Measurements from ENCODE around the gene DAAM2. TPM values are rescaled to one million over a fixed set of nuclear protein-coding genes. Genes with fewer than 3 reads are reported as not detected.

Gene DAAM2
- polyA plus RNA-seq, 1 donor (not counting 4 experiments of a cell fraction or from before 2014, with no cell fraction given): not detected

DNA sequence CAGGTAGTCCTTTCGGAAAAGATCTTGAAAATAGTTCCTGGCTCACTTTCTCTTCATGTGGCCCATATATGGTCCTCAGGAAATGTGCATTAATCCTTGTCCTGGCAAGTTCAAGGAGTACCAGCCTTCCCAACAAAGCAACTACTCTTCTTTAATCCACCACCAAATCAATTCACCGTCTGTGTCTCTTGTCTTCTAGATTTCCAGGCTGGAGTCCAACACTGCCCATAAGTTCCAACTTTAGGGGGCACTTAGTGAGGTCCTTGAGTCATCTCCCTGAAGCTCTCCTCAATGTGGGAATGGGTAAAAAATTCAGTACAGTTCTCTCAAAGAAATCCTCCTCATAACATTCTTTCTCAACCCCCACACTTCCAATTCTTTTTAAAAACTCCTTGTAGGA lies 6.9 kb upstream of the DAAM2 start:
- Histone ChIP-seq H3K27ac (ENCODE audit: control insufficient read depth, insufficient read depth, low read length) (no peak overlapping the region), H3K4me3 (ENCODE audit: control insufficient read depth in 2 of 3, extremely low read depth in 1 of 3, insufficient read depth in 2 of 3, low read depth in 1 of 3, low read length in 3 of 3) (no peak overlapping the region), H3K4me2 (ENCODE audit: control insufficient read depth, extremely low read depth, insufficient read depth, low read depth, low read length) (no peak overlapping the region), H3K9me3 (ENCODE audit: control insufficient read depth, low read depth, low read length) (no peaks in the 10 kb centered on the region), H4K20me1 (ENCODE audit: control insufficient read depth, extremely low read depth, insufficient read depth, low read length) (no peaks in the 10 kb centered on the region), H2AFZ (ENCODE audit: control insufficient read depth, low read length) (no peak overlapping the region), H3K4me1 (ENCODE audit: control insufficient read depth, extremely low read depth, insufficient read depth, low read length) (no peaks in the 10 kb centered on the region), H3K27me3 (ENCODE audit: control insufficient read depth, extremely low read depth, insufficient read depth, low read length) (no peaks in the 10 kb centered on the region), H3K9ac (ENCODE audit: control insufficient read depth, extremely low read depth, insufficient read depth, low read length) (no peak overlapping the region), H3K79me2 (ENCODE audit: control insufficient read depth, insufficient read depth, low read length) (no peaks in the 10 kb centered on the region), H3K36me3 (ENCODE audit: control insufficient read depth in 2 of 2, extremely low read depth in 1 of 2, insufficient read depth in 2 of 2, low read length in 2 of 2) (no peaks in the 10 kb centered on the region), H3K9me1 (ENCODE audit: control insufficient read depth, extremely low read depth, insufficient read depth, low read length) (no peaks in the 10 kb centered on the region)
- TF ChIP-seq, protein P1, sequence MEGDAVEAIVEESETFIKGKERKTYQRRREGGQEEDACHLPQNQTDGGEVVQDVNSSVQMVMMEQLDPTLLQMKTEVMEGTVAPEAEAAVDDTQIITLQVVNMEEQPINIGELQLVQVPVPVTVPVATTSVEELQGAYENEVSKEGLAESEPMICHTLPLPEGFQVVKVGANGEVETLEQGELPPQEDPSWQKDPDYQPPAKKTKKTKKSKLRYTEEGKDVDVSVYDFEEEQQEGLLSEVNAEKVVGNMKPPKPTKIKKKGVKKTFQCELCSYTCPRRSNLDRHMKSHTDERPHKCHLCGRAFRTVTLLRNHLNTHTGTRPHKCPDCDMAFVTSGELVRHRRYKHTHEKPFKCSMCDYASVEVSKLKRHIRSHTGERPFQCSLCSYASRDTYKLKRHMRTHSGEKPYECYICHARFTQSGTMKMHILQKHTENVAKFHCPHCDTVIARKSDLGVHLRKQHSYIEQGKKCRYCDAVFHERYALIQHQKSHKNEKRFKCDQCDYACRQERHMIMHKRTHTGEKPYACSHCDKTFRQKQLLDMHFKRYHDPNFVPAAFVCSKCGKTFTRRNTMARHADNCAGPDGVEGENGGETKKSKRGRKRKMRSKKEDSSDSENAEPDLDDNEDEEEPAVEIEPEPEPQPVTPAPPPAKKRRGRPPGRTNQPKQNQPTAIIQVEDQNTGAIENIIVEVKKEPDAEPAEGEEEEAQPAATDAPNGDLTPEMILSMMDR (optimal IDR thresholded peaks at IDR 0.05 in 1 of 3, IDR thresholded peaks at IDR 0.05 in 1 of 3, conservative IDR thresholded peaks at IDR 0.05 in 1 of 3; ENCODE audit: extremely low read depth in 1 of 3, insufficient read depth in 2 of 3, low read length in 3 of 3): no peak
- TF ChIP-seq EZH2 (IDR thresholded peaks at IDR 0.05; ENCODE audit: low read length): no peak
- no peak for DNase-seq (ENCODE audit: low read depth, low spot score)
- dilution Hi-C loops (cut with MboI; ENCODE audit: extremely low pct_ligation_motif_present, low sequenced_read_pairs): no loop called here
- no peak for FAIRE-seq

DNA sequence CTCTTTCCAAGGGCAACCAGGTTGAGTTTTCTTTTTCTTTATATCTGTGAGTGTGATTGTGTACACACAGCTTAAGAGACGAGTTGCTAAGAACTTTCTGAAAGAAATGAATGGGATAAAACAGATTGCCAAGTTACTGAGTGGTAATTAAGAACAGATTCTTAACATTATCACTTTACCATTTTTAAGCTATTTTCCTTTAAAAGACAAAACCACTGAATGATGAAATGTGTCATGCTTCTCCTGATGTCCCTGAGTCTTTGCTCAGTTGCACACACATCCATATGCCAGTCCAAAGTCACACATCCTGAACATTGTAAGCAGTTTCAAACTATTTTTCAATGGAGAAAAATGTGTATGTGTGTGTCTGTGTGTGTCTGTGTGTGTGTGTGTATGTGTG lies 5.5 kb upstream of the DAAM2 start:
- no peak for FAIRE-seq
- no peak overlapping the region for H3K27ac ChIP-seq (ENCODE audit: control insufficient read depth, insufficient read depth, low read length)
- TF ChIP-seq EZH2 (IDR thresholded peaks at IDR 0.05; ENCODE audit: low read length): no peak
- H3K36me3 ChIP-seq (ENCODE audit: control insufficient read depth in 2 of 2, extremely low read depth in 1 of 2, insufficient read depth in 2 of 2, low read length in 2 of 2): no peaks in the 10 kb centered on the region
- H2AFZ ChIP-seq (ENCODE audit: control insufficient read depth, low read length): no peak overlapping the region
- no peaks in the 10 kb centered on the region for H3K27me3 ChIP-seq (ENCODE audit: control insufficient read depth, extremely low read depth, insufficient read depth, low read length)
- H3K4me3 ChIP-seq (ENCODE audit: control insufficient read depth in 2 of 3, extremely low read depth in 1 of 3, insufficient read depth in 2 of 3, low read depth in 1 of 3, low read length in 3 of 3): no peak overlapping the region
- H3K4me1 ChIP-seq (ENCODE audit: control insufficient read depth, extremely low read depth, insufficient read depth, low read length): no peaks in the 10 kb centered on the region
- no peaks in the 10 kb centered on the region for H3K9me3 ChIP-seq (ENCODE audit: control insufficient read depth, low read depth, low read length)
- H3K9ac ChIP-seq (ENCODE audit: control insufficient read depth, extremely low read depth, insufficient read depth, low read length): no peak overlapping the region
- no peaks in the 10 kb centered on the region for H3K79me2 ChIP-seq (ENCODE audit: control insufficient read depth, insufficient read depth, low read length)
- no peaks in the 10 kb centered on the region for H4K20me1 ChIP-seq (ENCODE audit: control insufficient read depth, extremely low read depth, insufficient read depth, low read length)
- dilution Hi-C loops (cut with MboI; ENCODE audit: extremely low pct_ligation_motif_present, low sequenced_read_pairs): no loop called here
- no peak overlapping the region for H3K4me2 ChIP-seq (ENCODE audit: control insufficient read depth, extremely low read depth, insufficient read depth, low read depth, low read length)
- H3K9me1 ChIP-seq (ENCODE audit: control insufficient read depth, extremely low read depth, insufficient read depth, low read length): no peaks in the 10 kb centered on the region
- no peak for DNase-seq (ENCODE audit: low read depth, low spot score)

DNA sequence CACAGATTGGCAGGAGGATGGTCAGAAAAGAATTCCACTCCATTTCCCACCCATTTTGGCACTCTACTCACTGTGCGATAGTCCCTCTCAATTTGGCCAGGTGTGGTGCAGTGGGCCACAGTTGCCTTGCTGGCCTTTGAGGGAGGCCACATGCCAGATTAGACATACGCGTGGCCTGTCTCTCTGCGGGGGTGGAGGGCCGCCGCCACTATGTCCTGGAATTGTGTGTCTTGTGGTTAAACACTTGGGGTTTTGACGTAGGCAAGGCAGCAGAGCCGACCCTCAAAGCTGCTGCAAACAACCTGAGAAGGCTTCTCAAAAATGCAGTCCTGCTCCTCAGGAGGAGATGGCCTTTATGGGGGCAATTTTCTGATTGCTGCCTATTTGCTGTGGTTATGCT lies 4.9 kb upstream of the DAAM2 start:
- no peaks in the 10 kb centered on the region for H3K9me1 ChIP-seq (ENCODE audit: control insufficient read depth, extremely low read depth, insufficient read depth, low read length)
- DNase-seq (ENCODE audit: low read depth, low spot score) (no peak), FAIRE-seq (no peak)
- H3K9ac ChIP-seq (ENCODE audit: control insufficient read depth, extremely low read depth, insufficient read depth, low read length): no peak overlapping the region
- H3K79me2 ChIP-seq (ENCODE audit: control insufficient read depth, insufficient read depth, low read length): no peaks in the 10 kb centered on the region
- no peak overlapping the region for H3K4me2 ChIP-seq (ENCODE audit: control insufficient read depth, extremely low read depth, insufficient read depth, low read depth, low read length)
- dilution Hi-C loops (cut with MboI; ENCODE audit: extremely low pct_ligation_motif_present, low sequenced_read_pairs): no loop called here
- H3K36me3 ChIP-seq (ENCODE audit: control insufficient read depth in 2 of 2, extremely low read depth in 1 of 2, insufficient read depth in 2 of 2, low read length in 2 of 2): no peaks in the 10 kb centered on the region
- H3K27ac ChIP-seq (ENCODE audit: control insufficient read depth, insufficient read depth, low read length): no peak overlapping the region
- H3K9me3 ChIP-seq (ENCODE audit: control insufficient read depth, low read depth, low read length): no peaks in the 10 kb centered on the region
- peaks cover 7% of the 10 kb centered on the region for H3K27me3 ChIP-seq (ENCODE audit: control insufficient read depth, extremely low read depth, insufficient read depth, low read length)
- H2AFZ ChIP-seq (ENCODE audit: control insufficient read depth, low read length): no peak overlapping the region
- no peak overlapping the region for H3K4me3 ChIP-seq (ENCODE audit: control insufficient read depth in 2 of 3, extremely low read depth in 1 of 3, insufficient read depth in 2 of 3, low read depth in 1 of 3, low read length in 3 of 3)
- H4K20me1 ChIP-seq (ENCODE audit: control insufficient read depth, extremely low read depth, insufficient read depth, low read length): no peaks in the 10 kb centered on the region
- H3K4me1 ChIP-seq (ENCODE audit: control insufficient read depth, extremely low read depth, insufficient read depth, low read length): no peaks in the 10 kb centered on the region
- TF ChIP-seq, protein P1 (optimal IDR thresholded peaks at IDR 0.05 in 1 of 3, IDR thresholded peaks at IDR 0.05 in 1 of 3, conservative IDR thresholded peaks at IDR 0.05 in 1 of 3; ENCODE audit: extremely low read depth in 1 of 3, insufficient read depth in 2 of 3, low read length in 3 of 3): no peak
- no peak for TF ChIP-seq EZH2 (IDR thresholded peaks at IDR 0.05; ENCODE audit: low read length)
